ENCODE data around the gene PPP2R1B. TPM values are rescaled to one million over a fixed set of nuclear protein-coding genes. Genes with fewer than 3 reads are reported as not detected.
"Not testable (repeated sequence)": the region's sequence is repeated elsewhere in the genome, so short reads cannot be mapped to it uniquely, and the experiment has no call there.

Gene PPP2R1B
- total RNA-seq, 3 donors from 2014 or later (not counting 1 experiment from before 2014, with no cell fraction given) = 32.6 to 41.4 (median 40.8) TPM

GRCh38 chr11:111785886-111786412, 19.8 kb upstream of the PPP2R1B start:
- intact Hi-C loops (cut with micrococcal nuclease) = no loop called here
- ATAC-seq = no peak

GRCh38 chr11:111785076-111785475, 18.9 kb upstream of the PPP2R1B start:
- no peaks in the 10 kb centered on the region for H3K27me3 Mint-ChIP-seq (ENCODE audit: low read depth in 2 of 2)
- Histone ChIP-seq H3K36me3 (ENCODE audit: control insufficient read depth, insufficient read depth, low read length) (peaks cover 13% of the 10 kb centered on the region), H3K27me3 (ENCODE audit: control insufficient read depth, insufficient read depth, low read length) (no peaks in the 10 kb centered on the region), H3K4me1 (ENCODE audit: control insufficient read depth, insufficient read depth, low read length) (no peaks in the 10 kb centered on the region), H3K9me3 (ENCODE audit: control insufficient read depth, insufficient read depth, low read length) (no peaks in the 10 kb centered on the region), H3K4me3 (ENCODE audit: low read length) (no peak overlapping the region), H3K27ac (ENCODE audit: low read length) (no peak overlapping the region)
- H3K4me1 Mint-ChIP-seq = no peaks in the 10 kb centered on the region
- H3K4me3 Mint-ChIP-seq = no peak overlapping the region
- 83% methylated on average over 1 of the region's 2 CpGs for WGBS (ENCODE audit: insufficient coverage)
- no peaks in the 10 kb centered on the region for H3K9me3 Mint-ChIP-seq
- DNase-seq (no peak), ATAC-seq (no peak)
- no peak overlapping the region for H3K27ac Mint-ChIP-seq
- TF ChIP-seq CTCF (IDR thresholded peaks at IDR 0.05) = no peak
- peaks cover 13% of the 10 kb centered on the region for H3K36me3 Mint-ChIP-seq
- intact Hi-C loops (cut with micrococcal nuclease) = no loop called here

More at GRCh38 chr11:111785886-111786412, 19.8 kb upstream of the PPP2R1B start:
- no peaks in the 10 kb centered on the region for H3K4me1 ChIP-seq (ENCODE audit: control insufficient read depth, insufficient read depth, low read length)
- Mint-ChIP-seq H3K27ac (no peak overlapping the region), H3K36me3 (peaks cover 13% of the 10 kb centered on the region), H3K4me3 (no peak overlapping the region), H3K4me1 (no peaks in the 10 kb centered on the region), H3K27me3 (ENCODE audit: low read depth in 2 of 2) (no peaks in the 10 kb centered on the region), H3K9me3 (no peaks in the 10 kb centered on the region)
- H3K9me3 ChIP-seq (ENCODE audit: control insufficient read depth, insufficient read depth, low read length) = no peaks in the 10 kb centered on the region
- no peak for DNase-seq
- H3K27ac ChIP-seq (ENCODE audit: low read length) = no peak overlapping the region
- TF ChIP-seq CTCF (IDR thresholded peaks at IDR 0.05) = no peak
- H3K4me3 ChIP-seq (ENCODE audit: low read length) = no peak overlapping the region
- no peaks in the 10 kb centered on the region for H3K27me3 ChIP-seq (ENCODE audit: control insufficient read depth, insufficient read depth, low read length)
- peaks cover 13% of the 10 kb centered on the region for H3K36me3 ChIP-seq (ENCODE audit: control insufficient read depth, insufficient read depth, low read length)
- WGBS (ENCODE audit: insufficient coverage) = 100% methylated on average over 2 of the region's 2 CpGs

DNA sequence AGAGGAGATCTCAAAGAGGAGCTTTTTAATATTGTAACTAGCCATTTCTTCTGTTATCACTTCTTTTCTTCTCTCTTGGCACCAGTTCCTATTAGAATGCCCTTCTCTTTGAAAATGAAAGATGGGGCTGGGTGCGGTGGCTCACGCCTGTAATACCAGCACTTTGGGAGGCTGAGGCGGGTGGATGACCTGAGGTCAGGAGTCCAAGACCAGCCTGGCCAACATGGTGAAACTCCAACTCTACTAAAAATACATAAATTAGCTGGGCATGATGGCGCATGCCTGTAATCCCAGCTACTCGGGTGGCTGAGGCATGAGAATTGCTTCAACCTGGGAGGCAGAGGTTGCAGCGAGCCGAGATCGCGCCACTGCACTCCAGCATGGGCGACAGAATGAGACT, 18.1 kb upstream of the PPP2R1B start:
- H3K9me3 ChIP-seq (ENCODE audit: control insufficient read depth, insufficient read depth, low read length); ATAC-seq; H3K4me1 ChIP-seq (ENCODE audit: control insufficient read depth, insufficient read depth, low read length); H3K27ac Mint-ChIP-seq; H3K27me3 Mint-ChIP-seq (ENCODE audit: low read depth in 2 of 2); H3K9me3 Mint-ChIP-seq; H3K27me3 ChIP-seq (ENCODE audit: control insufficient read depth, insufficient read depth, low read length); H3K4me3 Mint-ChIP-seq; H3K4me1 Mint-ChIP-seq; DNase-seq; H3K27ac ChIP-seq (ENCODE audit: low read length); intact Hi-C loops (cut with micrococcal nuclease); H3K4me3 ChIP-seq (ENCODE audit: low read length): not testable (repeated sequence)
- 98% methylated on average over 9 of the region's 10 CpGs for WGBS (ENCODE audit: insufficient coverage)
- peaks cover 13% of the 10 kb centered on the region for H3K36me3 Mint-ChIP-seq
- H3K36me3 ChIP-seq (ENCODE audit: control insufficient read depth, insufficient read depth, low read length) = peaks cover 13% of the 10 kb centered on the region

GRCh38 chr11:111782109-111782741, 16.0 kb upstream of the PPP2R1B start:
- Mint-ChIP-seq H3K9me3 (no peaks in the 10 kb centered on the region), H3K36me3 (peaks cover 13% of the 10 kb centered on the region), H3K27ac (peak overlapping the region in 1 of 2 donors; percentile 30), H3K27me3 (ENCODE audit: low read depth in 2 of 2) (no peaks in the 10 kb centered on the region), H3K4me1 (no peaks in the 10 kb centered on the region), H3K4me3 (no peak overlapping the region)
- H3K36me3 ChIP-seq (ENCODE audit: control insufficient read depth, insufficient read depth, low read length) = peaks cover 13% of the 10 kb centered on the region
- H3K4me3 ChIP-seq (ENCODE audit: low read length) = no peak overlapping the region
- intact Hi-C loops (cut with micrococcal nuclease) = no loop called here
- no peaks in the 10 kb centered on the region for H3K9me3 ChIP-seq (ENCODE audit: control insufficient read depth, insufficient read depth, low read length)
- DNase-seq (no peak), ATAC-seq (no peak)
- no peaks in the 10 kb centered on the region for H3K4me1 ChIP-seq (ENCODE audit: control insufficient read depth, insufficient read depth, low read length)
- no peak for TF ChIP-seq CTCF (IDR thresholded peaks at IDR 0.05)
- no peaks in the 10 kb centered on the region for H3K27me3 ChIP-seq (ENCODE audit: control insufficient read depth, insufficient read depth, low read length)
- no peak overlapping the region for H3K27ac ChIP-seq (ENCODE audit: low read length)
- WGBS (ENCODE audit: insufficient coverage) = 98% methylated on average over 4 of the region's 5 CpGs

All from natural killer cell (primary cell).